ENCODE results near the gene GJD4. TPM values are rescaled to one million over a fixed set of nuclear protein-coding genes. Genes with fewer than 3 reads are reported as not detected.

GJD4 gene
- total RNA-seq (not detected), polyA plus RNA-seq (ENCODE audit: insufficient read length in 6 of 6) (under 1 TPM in 2 of 6 donors, not detected in 4; 0.11 to 0.13 TPM)
- long read RNA-seq, donor 1 = 0 reads
- long read RNA-seq, donor 2 = 0 reads
- long read RNA-seq, donor 3 = 0 reads
- long read RNA-seq, donor 4 = 0 reads
- long read RNA-seq, donor 5 = 0 reads
- long read RNA-seq, donor 6 = 0 reads
- long read RNA-seq, donor 7 = 0 reads
- long read RNA-seq, donor 8 = 0 reads
- long read RNA-seq, donor 9 = 0 reads
- long read RNA-seq, donor 10 = 0 reads
- long read RNA-seq, donor 11 = 0 reads
- long read RNA-seq, donor 12 = 0 reads

- ATAC-seq = no peak
- H3K36me3 ChIP-seq = no peaks in the 10 kb centered on the region
- no peak for TF ChIP-seq CTCF (IDR thresholded peaks at IDR 0.05)
Measured at GRCh38 chr10:35605191-35605590, at the start of gene GJD4. TSS of gene GJD4 (plus strand) at chr10:35605341. CDS start at chr10:35605568, 227 bp downstream.

GRCh38 chr10:35555962-35556930 is 48.9 kb upstream of the GJD4 start:
- no peak for ATAC-seq
- H3K4me3 ChIP-seq = no peak overlapping the region
- no peaks in the 10 kb centered on the region for H3K27me3 ChIP-seq
- no peaks in the 10 kb centered on the region for H3K4me1 ChIP-seq
- intact Hi-C loops (cut with DNase I) = no loop called here
- TF ChIP-seq CTCF (IDR thresholded peaks at IDR 0.05) = no peak
- no peaks in the 10 kb centered on the region for H3K9me3 ChIP-seq
- no peak overlapping the region for H3K27ac ChIP-seq
- peaks cover 0 to 27% of the 10 kb centered on the region in 2 donors for H3K36me3 ChIP-seq
- DNase-seq = no peak

More at GRCh38 chr10:35605191-35605590, at the start of gene GJD4:
- no peak within 1 kb of the TSS for H3K27ac ChIP-seq
- intact Hi-C loops (cut with DNase I) = no loop called here
- DNase-seq = no peak
- H3K9me3 ChIP-seq = no peaks in the 10 kb centered on the region
- peaks cover 8 to 13% of the 10 kb centered on the region in 2 donors for H3K4me1 ChIP-seq
- H3K27me3 ChIP-seq = peaks cover 12 to 66% of the 10 kb centered on the region in 2 donors
- H3K4me3 ChIP-seq = no peak within 1 kb of the TSS

GRCh38 chr10:35558276-35558675 is 46.9 kb upstream of the GJD4 start:
- H3K27ac ChIP-seq = no peak overlapping the region
- ATAC-seq (no peak), DNase-seq (no peak)
- intact Hi-C loops (cut with DNase I) = no loop called here
- no peak overlapping the region for H3K4me3 ChIP-seq
- H3K27me3 ChIP-seq = no peaks in the 10 kb centered on the region
- H3K9me3 ChIP-seq = no peaks in the 10 kb centered on the region
- TF ChIP-seq CTCF (IDR thresholded peaks at IDR 0.05) = no peak
- H3K36me3 ChIP-seq = peaks cover 0 to 23% of the 10 kb centered on the region in 2 donors
- H3K4me1 ChIP-seq = no peaks in the 10 kb centered on the region

GRCh38 chr10:35559416-35559815 is 45.7 kb upstream of the GJD4 start:
- ATAC-seq (no peak), DNase-seq (no peak)
- Histone ChIP-seq H3K27me3 (no peaks in the 10 kb centered on the region), H3K27ac (no peak overlapping the region), H3K9me3 (no peaks in the 10 kb centered on the region), H3K36me3 (peaks cover 0 to 13% of the 10 kb centered on the region in 2 donors), H3K4me3 (no peak overlapping the region), H3K4me1 (peaks cover 0 to 11% of the 10 kb centered on the region in 2 donors)
- intact Hi-C loops (cut with DNase I) = no loop called here
- no peak for TF ChIP-seq CTCF (IDR thresholded peaks at IDR 0.05)

- Histone ChIP-seq H3K27me3 (no peaks in the 10 kb centered on the region), H3K4me3 (no peak overlapping the region), H3K9me3 (no peaks in the 10 kb centered on the region), H3K4me1 (peaks cover 0 to 20% of the 10 kb centered on the region in 2 donors), H3K27ac (no peak overlapping the region), H3K36me3 (peaks cover 0 to 26% of the 10 kb centered on the region in 2 donors)
- ATAC-seq = no peak
- TF ChIP-seq CTCF (IDR thresholded peaks at IDR 0.05) = no peak
- intact Hi-C loops (cut with DNase I) = no loop called here
- no peak for DNase-seq
Measured at GRCh38 chr10:35561715-35562114, 43.4 kb upstream of the GJD4 start.
